ENCODE results near the gene MAGI2.
A peak's percentile ranks its signal among the peaks of the same experiment; 100 is the strongest.
"Not testable (repeated sequence)": the region's sequence is repeated elsewhere in the genome, so short reads cannot be mapped to it uniquely, and the experiment has no call there.

Gene MAGI2

GRCh38 chr7:79453266-79453557 lies 255 bp downstream of the MAGI2 start:
- DNase-seq (ENCODE audit: low spot score) (no peak), ATAC-seq (ENCODE audit: low read depth) (no peak)
- Histone ChIP-seq H3K27me3 (ENCODE audit: insufficient read depth, poor library complexity, severe bottlenecking) (peaks cover 5% of the 10 kb centered on the region), H3K36me3 (ENCODE audit: low read depth) (no peaks in the 10 kb centered on the region), H3K27ac (ENCODE audit: poor library complexity, severe bottlenecking) (no peak overlapping the region), H3K4me1 (ENCODE audit: insufficient read depth, poor library complexity, severe bottlenecking) (peaks cover 6% of the 10 kb centered on the region), H3K4me3 (ENCODE audit: severe bottlenecking) (peak overlapping the region; percentile 42), H3K9me3 (ENCODE audit: severe bottlenecking) (no peaks in the 10 kb centered on the region)
- TF ChIP-seq, protein P1, sequence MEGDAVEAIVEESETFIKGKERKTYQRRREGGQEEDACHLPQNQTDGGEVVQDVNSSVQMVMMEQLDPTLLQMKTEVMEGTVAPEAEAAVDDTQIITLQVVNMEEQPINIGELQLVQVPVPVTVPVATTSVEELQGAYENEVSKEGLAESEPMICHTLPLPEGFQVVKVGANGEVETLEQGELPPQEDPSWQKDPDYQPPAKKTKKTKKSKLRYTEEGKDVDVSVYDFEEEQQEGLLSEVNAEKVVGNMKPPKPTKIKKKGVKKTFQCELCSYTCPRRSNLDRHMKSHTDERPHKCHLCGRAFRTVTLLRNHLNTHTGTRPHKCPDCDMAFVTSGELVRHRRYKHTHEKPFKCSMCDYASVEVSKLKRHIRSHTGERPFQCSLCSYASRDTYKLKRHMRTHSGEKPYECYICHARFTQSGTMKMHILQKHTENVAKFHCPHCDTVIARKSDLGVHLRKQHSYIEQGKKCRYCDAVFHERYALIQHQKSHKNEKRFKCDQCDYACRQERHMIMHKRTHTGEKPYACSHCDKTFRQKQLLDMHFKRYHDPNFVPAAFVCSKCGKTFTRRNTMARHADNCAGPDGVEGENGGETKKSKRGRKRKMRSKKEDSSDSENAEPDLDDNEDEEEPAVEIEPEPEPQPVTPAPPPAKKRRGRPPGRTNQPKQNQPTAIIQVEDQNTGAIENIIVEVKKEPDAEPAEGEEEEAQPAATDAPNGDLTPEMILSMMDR (IDR thresholded peaks at IDR 0.05; ENCODE audit: poor library complexity, severe bottlenecking) = no peak

- no peaks in the 10 kb centered on the region for H3K9me3 ChIP-seq (ENCODE audit: severe bottlenecking)
- peaks cover 5% of the 10 kb centered on the region for H3K27me3 ChIP-seq (ENCODE audit: insufficient read depth, poor library complexity, severe bottlenecking)
- TF ChIP-seq, protein P1 (IDR thresholded peaks at IDR 0.05; ENCODE audit: poor library complexity, severe bottlenecking) = no peak
- ATAC-seq (ENCODE audit: low read depth) (0 out of 3 replicates have a peak, but pooled peaks have one; percentile 2), DNase-seq (ENCODE audit: low spot score) (peak; percentile 52)
- H3K4me1 ChIP-seq (ENCODE audit: insufficient read depth, poor library complexity, severe bottlenecking) = peaks cover 6% of the 10 kb centered on the region
- no peaks in the 10 kb centered on the region for H3K36me3 ChIP-seq (ENCODE audit: low read depth)
- peak overlapping the region; percentile 21 for H3K27ac ChIP-seq (ENCODE audit: poor library complexity, severe bottlenecking)
- H3K4me3 ChIP-seq (ENCODE audit: severe bottlenecking) = peak overlapping the region; percentile 42
Observed at GRCh38 chr7:79452495-79453265, 787 bp downstream of the MAGI2 start.

GRCh38 chr7:79452032-79452494 lies 1.4 kb downstream of the MAGI2 start:
- H3K27ac ChIP-seq (ENCODE audit: poor library complexity, severe bottlenecking) = peak overlapping the region; percentile 21
- peak overlapping the region; percentile 42 for H3K4me3 ChIP-seq (ENCODE audit: severe bottlenecking)
- H3K36me3 ChIP-seq (ENCODE audit: low read depth) = no peaks in the 10 kb centered on the region
- peaks cover 5% of the 10 kb centered on the region for H3K27me3 ChIP-seq (ENCODE audit: insufficient read depth, poor library complexity, severe bottlenecking)
- TF ChIP-seq, protein P1 (IDR thresholded peaks at IDR 0.05; ENCODE audit: poor library complexity, severe bottlenecking) = no peak
- peaks cover 6% of the 10 kb centered on the region for H3K4me1 ChIP-seq (ENCODE audit: insufficient read depth, poor library complexity, severe bottlenecking)
- H3K9me3 ChIP-seq (ENCODE audit: severe bottlenecking) = no peaks in the 10 kb centered on the region
- DNase-seq (ENCODE audit: low spot score) = peak; percentile 59
- peak; percentile 72 for ATAC-seq (ENCODE audit: low read depth)

- Histone ChIP-seq H3K27ac (ENCODE audit: poor library complexity, severe bottlenecking) (peak overlapping the region; percentile 21), H3K27me3 (ENCODE audit: insufficient read depth, poor library complexity, severe bottlenecking) (peaks cover 5% of the 10 kb centered on the region), H3K36me3 (ENCODE audit: low read depth) (no peaks in the 10 kb centered on the region), H3K9me3 (ENCODE audit: severe bottlenecking) (no peaks in the 10 kb centered on the region), H3K4me1 (ENCODE audit: insufficient read depth, poor library complexity, severe bottlenecking) (peaks cover 6% of the 10 kb centered on the region), H3K4me3 (ENCODE audit: severe bottlenecking) (peak overlapping the region; percentile 42)
- no peak for DNase-seq (ENCODE audit: low spot score)
- ATAC-seq (ENCODE audit: low read depth) = peak; percentile 9; the same call in 1 of the 3 replicates
- TF ChIP-seq, protein P1 (IDR thresholded peaks at IDR 0.05; ENCODE audit: poor library complexity, severe bottlenecking) = no peak
Observed at GRCh38 chr7:79451580-79451979, 1.9 kb downstream of the MAGI2 start.

- not testable (repeated sequence) for H3K4me1 ChIP-seq (ENCODE audit: insufficient read depth, poor library complexity, severe bottlenecking); H3K4me3 ChIP-seq (ENCODE audit: severe bottlenecking); H3K9me3 ChIP-seq (ENCODE audit: severe bottlenecking); H3K36me3 ChIP-seq (ENCODE audit: low read depth); H3K27ac ChIP-seq (ENCODE audit: poor library complexity, severe bottlenecking); DNase-seq (ENCODE audit: low spot score); H3K27me3 ChIP-seq (ENCODE audit: insufficient read depth, poor library complexity, severe bottlenecking); ATAC-seq (ENCODE audit: low read depth)
Observed at GRCh38 chr7:79442766-79443165, 10.7 kb downstream of the MAGI2 start.
